Naive thymus-derived CD4-positive, alpha-beta T cell (primary cell): Measurements from ENCODE around the gene EQTN. TPM values are rescaled to one million over a fixed set of nuclear protein-coding genes. Genes with fewer than 3 reads are reported as not detected.

Experiments
- ATAC-seq: fragments of 150-1000 bp; cut with Tn5 transposase; 2 replicates; pipeline ENCODE4 v1.10.0; 2021; ENCODE audit warnings: mild to moderate bottlenecking, moderate library complexity
- CTCF ChIA-PET: fragments of 350-600 bp; sonication (Branson Sonifier 250); formaldehyde crosslinking; loops from one replicate; lab custom pipeline; 2021; ENCODE audit warnings: antibody characterized with exemption; lab: Charles Lee
- POLR2A ChIA-PET: fragments of 350-600 bp; sonication (Branson Sonifier 250); formaldehyde crosslinking; loops from one replicate; lab custom pipeline; 2021; ENCODE audit warnings: antibody characterized with exemption, inconsistent platforms; lab: Charles Lee
- DNase-seq, 9 donors: peaks; one replicate each; pipeline versions ENCODE4 v3.0.0 to v3.0.0-alpha.2; 2020 to 2022; ENCODE audit warnings: mixed read lengths in 1 of 9
- H3K27ac ChIP-seq: one replicate; pipeline ENCODE4 v1.7.0; 2013; ENCODE audit warnings: mild to moderate bottlenecking, low read depth, low read length, moderate library complexity
- H3K27me3 ChIP-seq, 2 donors: one replicate each; pipeline ENCODE4 v1.7.0; 2013; ENCODE audit warnings: low read length in 2 of 2, mild to moderate bottlenecking in 2 of 2, moderate library complexity in 2 of 2; ENCODE audit not compliant: control insufficient read depth in 2 of 2, insufficient read depth in 2 of 2
- H3K36me3 ChIP-seq, 3 experiments: 1 replicate in 2 of 3; 2 replicates in 1 of 3; pipeline ENCODE4 v1.7.0; 2013; ENCODE audit warnings: low read length in 3 of 3, mild to moderate bottlenecking in 3 of 3, moderate library complexity in 1 of 3; ENCODE audit not compliant: insufficient read depth in 3 of 3, control insufficient read depth in 2 of 3
- H3K4me1 ChIP-seq, 2 donors: one replicate each; pipeline ENCODE4 v1.7.0; 2013; ENCODE audit warnings: low read length in 2 of 2, mild to moderate bottlenecking in 2 of 2, moderate library complexity in 1 of 2; ENCODE audit not compliant: control insufficient read depth in 2 of 2, insufficient read depth in 2 of 2
- H3K4me3 ChIP-seq: 2 replicates; pipeline ENCODE4 v1.7.0; 2013; ENCODE audit warnings: mild to moderate bottlenecking, low read length
- H3K9me3 ChIP-seq, 3 experiments: 1 replicate in 2 of 3; 2 replicates in 1 of 3; pipeline ENCODE4 v1.7.0; 2013; ENCODE audit warnings: low read length in 3 of 3; ENCODE audit not compliant: control insufficient read depth in 2 of 3
- H3K27ac Mint-ChIP-seq, 9 donors: one replicate each; pipeline ENCODE4 v1.8.0; 2020 to 2022; ENCODE audit warnings: mixed read lengths in 9 of 9, mild to moderate bottlenecking in 8 of 9, moderate library complexity in 5 of 9, inconsistent platforms in 2 of 9
- H3K27me3 Mint-ChIP-seq, 5 donors: one replicate each; pipeline ENCODE4 v1.8.0; 2021 to 2022; ENCODE audit warnings: mixed read lengths in 5 of 5, mild to moderate bottlenecking in 1 of 5
- H3K36me3 Mint-ChIP-seq, 5 donors: one replicate each; pipeline ENCODE4 v1.8.0; 2020 to 2022; ENCODE audit warnings: mixed read lengths in 5 of 5, mild to moderate bottlenecking in 3 of 5, inconsistent platforms in 1 of 5
- H3K4me1 Mint-ChIP-seq, 7 donors: one replicate each; pipeline ENCODE4 v1.8.0; 2020 to 2022; ENCODE audit warnings: mixed read lengths in 7 of 7, mild to moderate bottlenecking in 3 of 7, inconsistent platforms in 1 of 7
- H3K4me3 Mint-ChIP-seq, 10 donors: one replicate each; pipeline ENCODE4 v1.8.0; 2020 to 2022; ENCODE audit warnings: mild to moderate bottlenecking in 10 of 10, mixed read lengths in 10 of 10, moderate library complexity in 6 of 10, inconsistent platforms in 2 of 10
- H3K9me3 Mint-ChIP-seq, 11 donors: one replicate each; pipeline ENCODE4 v1.8.0; 2020 to 2022; ENCODE audit warnings: mixed read lengths in 11 of 11, mild to moderate bottlenecking in 4 of 11, inconsistent platforms in 1 of 11, moderate library complexity in 1 of 11
- intact Hi-C, 2 donors: fragments of 100-400 bp; cut with micrococcal nuclease; formaldehyde crosslinking; loops; one replicate each; pipeline ENCODE4 v1.15.1; 2023
- polyA plus RNA-seq, 2 donors: library from polyadenylated mRNA; unstranded; fragments of 300-500 nt; fragmentation: Illumina TruSeq; gene quantifications; one replicate each; pipeline ENCODE4 v1.2.3, GENCODE V29; 2021
- total RNA-seq, 6 experiments: library from RNA in 5 of 6; stranded (reverse) in 5 of 6; gene quantifications; 1 replicate in 5 of 6; 2 replicates in 1 of 6; pipeline ENCODE4 v1.2.3 and lab custom pipeline; 2021 to 2026

Gene EQTN
- total and polyA plus RNA-seq, 7 experiments from 2014 or later, result not detected

DNA sequence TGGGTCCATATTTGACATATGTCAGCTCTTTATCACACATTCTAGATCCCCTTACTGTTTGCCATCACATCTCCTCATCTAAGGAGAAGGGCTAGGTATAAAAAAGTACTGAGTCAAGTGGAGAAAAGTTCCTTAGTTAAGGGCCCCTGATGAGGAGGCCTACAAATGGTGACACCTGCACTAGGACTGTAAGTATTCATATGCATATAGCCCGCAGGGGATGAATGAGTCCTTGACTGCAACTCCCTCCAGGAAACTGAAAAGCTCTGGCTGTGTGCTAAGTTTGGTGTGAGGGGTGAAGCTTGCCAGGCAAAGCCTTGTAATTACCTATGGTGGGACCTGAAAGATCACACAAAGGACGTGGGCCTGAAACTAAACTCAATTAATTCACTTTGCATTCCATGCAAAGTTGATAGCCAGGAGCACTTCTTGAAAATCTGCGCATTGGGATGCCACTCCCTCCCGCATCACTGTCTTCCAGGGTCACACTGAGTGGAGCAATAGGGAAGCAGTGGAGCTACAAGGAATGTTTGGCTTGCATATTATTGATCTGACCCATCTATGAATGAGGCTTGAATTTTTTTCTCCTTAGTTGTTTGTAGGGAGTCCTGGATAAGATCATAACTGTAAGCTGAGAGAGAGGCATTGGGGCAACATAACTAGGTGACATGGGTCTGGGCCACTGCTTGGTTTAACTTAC is 11.9 kb upstream of the EQTN start:
- ChIA-PET CTCF (no interaction called here), POLR2A (no interaction called here)
- Histone ChIP-seq H3K27ac (no peak overlapping the region), H3K9me3 (no peaks in the 10 kb centered on the region), H3K4me1 (no peaks in the 10 kb centered on the region), H3K36me3 (no peaks in the 10 kb centered on the region), H3K4me3 (no peak overlapping the region), H3K27me3 (no peaks in the 10 kb centered on the region)
- no peak overlapping the region for H3K27ac Mint-ChIP-seq
- ATAC-seq (no peak), DNase-seq (no peak)
- H3K36me3 Mint-ChIP-seq, result no peaks in the 10 kb centered on the region
- no peaks in the 10 kb centered on the region for H3K4me1 Mint-ChIP-seq
- intact Hi-C loops, result no loop called here
- no peak overlapping the region for H3K4me3 Mint-ChIP-seq
- no peaks in the 10 kb centered on the region for H3K9me3 Mint-ChIP-seq
- H3K27me3 Mint-ChIP-seq, result peaks cover 0 to 10% (median 5%) of the 10 kb centered on the region in 5 donors

DNA sequence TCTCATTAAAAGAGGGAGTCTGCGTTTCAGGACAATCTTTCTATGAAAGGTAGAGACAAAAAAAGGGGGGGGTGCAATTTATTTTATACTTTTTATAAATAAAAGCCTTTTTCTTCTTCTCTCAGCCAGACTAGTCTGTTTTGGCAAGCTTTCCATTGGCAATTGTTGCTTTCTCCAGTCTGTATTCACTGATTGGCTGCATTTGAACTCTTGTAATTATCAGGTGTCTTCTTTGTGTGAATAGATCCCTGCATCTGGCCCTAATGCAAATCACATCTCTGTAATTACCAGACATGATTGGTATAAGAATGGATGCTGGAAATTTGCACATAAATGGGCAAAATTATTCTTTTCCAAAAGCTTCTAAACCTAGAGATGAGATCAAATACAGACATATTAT is 7.6 kb upstream of the EQTN start:
- H3K27ac Mint-ChIP-seq, result no peak overlapping the region
- H3K27me3 ChIP-seq, result no peaks in the 10 kb centered on the region
- intact Hi-C loops, result no loop called here
- no peaks in the 10 kb centered on the region for H3K36me3 Mint-ChIP-seq
- peaks cover 0 to 1% (median 0%) of the 10 kb centered on the region in 7 donors for H3K4me1 Mint-ChIP-seq
- H3K9me3 Mint-ChIP-seq, result no peaks in the 10 kb centered on the region
- H3K9me3 ChIP-seq, result no peaks in the 10 kb centered on the region
- POLR2A ChIA-PET, result no interaction called here
- CTCF ChIA-PET, result no interaction called here
- H3K36me3 ChIP-seq, result no peaks in the 10 kb centered on the region
- no peak overlapping the region for H3K4me3 Mint-ChIP-seq
- peaks cover 0 to 10% (median 8%) of the 10 kb centered on the region in 5 donors for H3K27me3 Mint-ChIP-seq
- H3K4me1 ChIP-seq, result no peaks in the 10 kb centered on the region
- DNase-seq, result no peak
- no peak for ATAC-seq
- H3K27ac ChIP-seq, result no peak overlapping the region
- H3K4me3 ChIP-seq, result no peak overlapping the region

DNA sequence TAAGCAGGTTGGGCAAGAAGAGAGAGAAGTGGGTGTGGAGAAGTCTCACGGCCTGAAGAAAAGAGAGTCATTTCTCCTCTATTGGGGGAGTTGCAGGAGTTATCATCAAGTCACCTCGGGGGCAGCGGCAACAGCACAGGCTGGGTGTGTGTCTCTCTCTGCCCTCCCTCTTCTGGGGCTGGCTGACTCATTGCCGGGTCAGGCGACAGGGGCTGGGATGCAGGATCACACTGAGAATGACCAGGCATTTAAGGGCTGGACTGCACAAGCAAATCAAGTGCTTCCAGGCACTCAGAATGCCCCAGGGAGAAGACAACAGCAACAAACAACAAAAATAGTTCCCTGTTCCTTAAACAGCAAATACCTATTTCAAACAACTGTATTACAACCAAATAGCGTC is 6.3 kb upstream of the EQTN start:
- ChIA-PET CTCF (no interaction called here), POLR2A (no interaction called here)
- H3K36me3 ChIP-seq, result no peaks in the 10 kb centered on the region
- H3K4me1 ChIP-seq, result no peaks in the 10 kb centered on the region
- ATAC-seq, result no peak
- no peak for DNase-seq
- no peak overlapping the region for H3K27ac Mint-ChIP-seq
- H3K9me3 ChIP-seq, result no peaks in the 10 kb centered on the region
- no peaks in the 10 kb centered on the region for H3K36me3 Mint-ChIP-seq
- H3K27me3 ChIP-seq, result no peaks in the 10 kb centered on the region
- no peak overlapping the region for H3K4me3 Mint-ChIP-seq
- no peak overlapping the region for H3K4me3 ChIP-seq
- peaks cover 0 to 1% (median 0%) of the 10 kb centered on the region in 7 donors for H3K4me1 Mint-ChIP-seq
- H3K27me3 Mint-ChIP-seq, result peaks cover 0 to 11% (median 8%) of the 10 kb centered on the region in 5 donors
- no peak overlapping the region for H3K27ac ChIP-seq
- intact Hi-C loops, result no loop called here
- H3K9me3 Mint-ChIP-seq, result no peaks in the 10 kb centered on the region

DNA sequence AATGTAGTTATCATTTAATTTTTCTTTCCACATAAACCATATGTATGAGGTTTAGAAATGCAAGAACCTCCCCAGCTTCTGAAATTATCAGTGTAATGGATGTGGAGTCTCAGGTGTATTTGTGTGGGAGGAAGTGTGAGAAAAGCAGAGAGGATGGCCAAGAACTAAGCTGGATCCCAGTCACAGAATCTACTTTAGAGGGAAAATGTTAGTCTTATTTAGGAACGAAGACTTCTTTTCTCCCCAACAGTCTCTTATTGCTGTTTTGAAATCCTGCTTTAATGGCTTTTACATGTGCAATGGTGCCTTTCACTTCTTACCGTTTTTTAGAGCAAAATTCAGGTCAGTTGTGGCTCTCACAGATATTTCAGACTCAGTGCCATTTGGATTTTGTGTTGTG is 3.0 kb downstream of the EQTN start:
- H3K4me1 Mint-ChIP-seq, result no peaks in the 10 kb centered on the region
- intact Hi-C loops, result no loop called here
- Histone ChIP-seq H3K4me3 (no peak overlapping the region), H3K27me3 (no peaks in the 10 kb centered on the region), H3K27ac (no peak overlapping the region), H3K36me3 (no peaks in the 10 kb centered on the region), H3K4me1 (no peaks in the 10 kb centered on the region), H3K9me3 (no peaks in the 10 kb centered on the region)
- no peaks in the 10 kb centered on the region for H3K36me3 Mint-ChIP-seq
- H3K9me3 Mint-ChIP-seq, result no peaks in the 10 kb centered on the region
- no peak overlapping the region for H3K4me3 Mint-ChIP-seq
- ChIA-PET CTCF (no interaction called here), POLR2A (interaction anchor here (0.6 kb wide), 1 partner anchor 69 kb away, joined by 3 read pairs; no protein-coding TSS in a partner anchor)
- ATAC-seq (no peak), DNase-seq (no peak)
- no peak overlapping the region for H3K27ac Mint-ChIP-seq
- peaks cover 5 to 18% (median 15%) of the 10 kb centered on the region in 5 donors for H3K27me3 Mint-ChIP-seq

DNA sequence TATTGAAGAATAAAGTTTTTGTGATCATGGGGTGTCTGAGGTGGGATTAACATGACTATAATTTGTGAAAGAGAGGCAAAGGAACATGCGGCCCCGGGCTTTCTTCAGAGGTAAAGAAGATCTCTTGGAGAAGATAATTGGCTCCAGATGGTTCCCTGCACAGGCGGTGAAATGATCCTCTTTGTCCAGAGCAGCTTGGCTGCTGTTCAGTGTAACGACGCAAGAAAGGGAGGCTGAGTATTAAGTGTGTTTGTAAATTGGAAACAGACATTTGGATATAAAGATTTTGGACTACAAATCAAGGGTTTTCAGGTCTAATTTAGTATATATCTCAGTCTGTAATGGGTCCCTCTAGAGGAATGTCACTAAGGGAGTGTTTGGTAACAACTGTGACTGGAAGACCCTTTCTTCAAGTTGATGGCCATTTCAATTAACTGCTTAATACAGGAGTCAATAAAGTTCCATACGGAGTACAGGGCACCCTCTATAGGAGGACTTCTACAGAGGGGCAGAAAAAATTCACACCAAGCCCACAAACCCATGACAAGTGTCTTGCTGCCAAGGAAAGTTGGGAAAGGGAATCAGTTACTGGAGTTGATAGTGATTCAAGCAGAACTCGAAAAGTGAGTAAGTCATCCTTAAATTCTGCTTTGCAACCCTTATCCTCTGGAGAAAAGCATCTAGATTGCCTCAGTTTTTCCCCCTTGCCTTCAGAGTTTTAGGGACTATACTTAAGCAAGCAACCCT is 4.1 kb downstream of the EQTN start:
- ChIA-PET POLR2A (no interaction called here), CTCF (no interaction called here)
- H3K27ac Mint-ChIP-seq, result no peak overlapping the region
- no peaks in the 10 kb centered on the region for H3K27me3 ChIP-seq
- no peak overlapping the region for H3K4me3 Mint-ChIP-seq
- intact Hi-C loops, result no loop called here
- H3K9me3 Mint-ChIP-seq, result no peaks in the 10 kb centered on the region
- H3K4me1 Mint-ChIP-seq, result no peaks in the 10 kb centered on the region
- H3K36me3 Mint-ChIP-seq, result no peaks in the 10 kb centered on the region
- no peaks in the 10 kb centered on the region for H3K36me3 ChIP-seq
- no peak overlapping the region for H3K27ac ChIP-seq
- no peaks in the 10 kb centered on the region for H3K9me3 ChIP-seq
- H3K4me3 ChIP-seq, result no peak overlapping the region
- no peaks in the 10 kb centered on the region for H3K4me1 ChIP-seq
- H3K27me3 Mint-ChIP-seq, result peaks cover 5 to 23% (median 15%) of the 10 kb centered on the region in 5 donors
- ATAC-seq, result no peak
- no peak for DNase-seq

DNA sequence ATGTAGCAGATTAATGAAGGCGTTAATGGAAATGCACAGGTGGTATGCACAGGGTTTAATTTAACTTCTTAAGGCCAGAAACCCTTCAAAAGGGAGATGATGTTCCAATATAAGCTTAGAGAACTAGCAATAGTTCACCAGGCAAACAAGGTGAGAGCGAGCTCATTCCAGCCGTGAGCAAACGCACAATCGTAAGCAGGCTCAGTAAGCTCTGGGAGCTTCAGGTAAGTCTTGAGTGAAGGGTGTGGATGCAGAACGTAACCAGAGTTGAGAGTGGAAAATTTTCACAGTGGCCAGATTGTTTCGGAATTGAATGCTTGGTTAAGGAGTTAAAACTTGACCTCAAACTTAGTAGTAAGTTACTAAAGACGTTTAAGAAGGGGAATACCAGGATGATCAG is 5.7 kb downstream of the EQTN start:
- no peaks in the 10 kb centered on the region for H3K4me1 ChIP-seq
- H3K27me3 ChIP-seq, result no peaks in the 10 kb centered on the region
- Mint-ChIP-seq H3K36me3 (no peaks in the 10 kb centered on the region), H3K27me3 (peaks cover 5 to 33% (median 15%) of the 10 kb centered on the region in 5 donors), H3K27ac (no peak overlapping the region), H3K4me3 (no peak overlapping the region), H3K4me1 (no peaks in the 10 kb centered on the region), H3K9me3 (no peaks in the 10 kb centered on the region)
- no peaks in the 10 kb centered on the region for H3K9me3 ChIP-seq
- H3K27ac ChIP-seq, result no peak overlapping the region
- no peaks in the 10 kb centered on the region for H3K36me3 ChIP-seq
- ChIA-PET CTCF (interaction anchor here (0.7 to 1.0 kb wide), 2 partner anchors 9 to 14 kb away, joined by 3 to 4 read pairs; no protein-coding TSS in a partner anchor), POLR2A (no interaction called here)
- no peak for DNase-seq
- no peak for ATAC-seq
- H3K4me3 ChIP-seq, result no peak overlapping the region
- intact Hi-C loops, result no loop called here
